Measurements from ENCODE around the gene TNFRSF4. TPM values are rescaled to one million over a fixed set of nuclear protein-coding genes. Genes with fewer than 3 reads are reported as not detected.
A peak's percentile ranks its signal among the peaks of the same experiment; 100 is the strongest.

Gene TNFRSF4
- total and polyA plus RNA-seq, 2 of the 13 experiments (the other 11 are each of a cell fraction or from before 2014, with no cell fraction given): not detected

DNA sequence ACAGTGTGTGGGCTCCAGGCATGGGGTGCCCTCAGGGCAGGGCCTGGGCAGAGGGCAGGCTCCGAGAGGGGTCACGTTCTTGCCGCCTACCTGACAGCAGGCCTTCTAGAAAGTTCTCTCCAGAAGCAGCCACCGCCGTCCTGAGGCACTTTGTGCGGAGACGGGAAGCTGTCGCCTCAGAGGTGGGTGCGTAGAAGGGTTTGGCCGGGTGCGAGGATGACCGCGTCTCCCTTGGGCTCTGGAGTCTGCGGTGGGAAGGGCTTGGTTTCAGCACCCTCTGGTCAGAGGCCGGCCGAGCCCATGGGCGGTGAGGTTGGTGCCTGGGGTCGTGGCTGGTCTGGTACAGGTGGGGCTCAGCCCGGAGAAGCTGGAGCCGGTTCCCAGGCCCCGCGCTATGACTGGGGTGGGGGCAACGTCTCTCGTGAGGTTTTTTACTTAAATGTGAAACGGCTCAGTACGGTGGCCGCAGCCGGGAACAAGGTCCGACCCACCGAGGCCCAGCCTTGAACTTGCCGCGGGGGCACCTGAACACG is 50.3 kb downstream of the TNFRSF4 start:
- H3K27ac ChIP-seq (ENCODE audit: extremely low read length, insufficient read depth, low read length): no peak overlapping the region
- POLR2A ChIA-PET: interaction anchor here (2.3 to 2.7 kb wide), 2 partner anchors 34 to 74 kb away, joined by 13 to 30 read pairs; no protein-coding TSS in a partner anchor
- CTCF ChIA-PET (ENCODE audit: low intra/inter-chr PET ratio, low total read pairs): no interaction called here

More for the DNA sequence above, 50.3 kb downstream of the TNFRSF4 start:
- intact Hi-C loops (cut with micrococcal nuclease; ENCODE audit: unreplicated experiment) (no loop called here), in situ Hi-C loops (cut with HindIII; ENCODE audit: extremely low pct_ligation_motif_present, low pct_unique_long_range_greater_than_20kb) (no loop called here)
- H3K9ac ChIP-seq (ENCODE audit: insufficient read depth, low read depth, low read length): no peak overlapping the region
- no peak for FAIRE-seq
- TF ChIP-seq GTF3A (CRISPR knock-in tag; conservative IDR thresholded peaks at IDR 0.05): no peak
- TF ChIP-seq AGO2 (optimal IDR thresholded peaks at IDR 0.05; ENCODE audit: low read depth, low read length): peak; percentile 17
- TF ChIP-seq HOXA3 (CRISPR knock-in tag; IDR thresholded peaks at IDR 0.05): peak; percentile 35; the same call in 1 of the 2 replicates
- TF ChIP-seq AFF4 (CRISPR knock-in tag; IDR thresholded peaks at IDR 0.05): no peak
- TF ChIP-seq HNRNPL (IDR thresholded peaks at IDR 0.05; ENCODE audit: low read depth, low read length): peak; percentile 8
- TF ChIP-seq, protein P1, sequence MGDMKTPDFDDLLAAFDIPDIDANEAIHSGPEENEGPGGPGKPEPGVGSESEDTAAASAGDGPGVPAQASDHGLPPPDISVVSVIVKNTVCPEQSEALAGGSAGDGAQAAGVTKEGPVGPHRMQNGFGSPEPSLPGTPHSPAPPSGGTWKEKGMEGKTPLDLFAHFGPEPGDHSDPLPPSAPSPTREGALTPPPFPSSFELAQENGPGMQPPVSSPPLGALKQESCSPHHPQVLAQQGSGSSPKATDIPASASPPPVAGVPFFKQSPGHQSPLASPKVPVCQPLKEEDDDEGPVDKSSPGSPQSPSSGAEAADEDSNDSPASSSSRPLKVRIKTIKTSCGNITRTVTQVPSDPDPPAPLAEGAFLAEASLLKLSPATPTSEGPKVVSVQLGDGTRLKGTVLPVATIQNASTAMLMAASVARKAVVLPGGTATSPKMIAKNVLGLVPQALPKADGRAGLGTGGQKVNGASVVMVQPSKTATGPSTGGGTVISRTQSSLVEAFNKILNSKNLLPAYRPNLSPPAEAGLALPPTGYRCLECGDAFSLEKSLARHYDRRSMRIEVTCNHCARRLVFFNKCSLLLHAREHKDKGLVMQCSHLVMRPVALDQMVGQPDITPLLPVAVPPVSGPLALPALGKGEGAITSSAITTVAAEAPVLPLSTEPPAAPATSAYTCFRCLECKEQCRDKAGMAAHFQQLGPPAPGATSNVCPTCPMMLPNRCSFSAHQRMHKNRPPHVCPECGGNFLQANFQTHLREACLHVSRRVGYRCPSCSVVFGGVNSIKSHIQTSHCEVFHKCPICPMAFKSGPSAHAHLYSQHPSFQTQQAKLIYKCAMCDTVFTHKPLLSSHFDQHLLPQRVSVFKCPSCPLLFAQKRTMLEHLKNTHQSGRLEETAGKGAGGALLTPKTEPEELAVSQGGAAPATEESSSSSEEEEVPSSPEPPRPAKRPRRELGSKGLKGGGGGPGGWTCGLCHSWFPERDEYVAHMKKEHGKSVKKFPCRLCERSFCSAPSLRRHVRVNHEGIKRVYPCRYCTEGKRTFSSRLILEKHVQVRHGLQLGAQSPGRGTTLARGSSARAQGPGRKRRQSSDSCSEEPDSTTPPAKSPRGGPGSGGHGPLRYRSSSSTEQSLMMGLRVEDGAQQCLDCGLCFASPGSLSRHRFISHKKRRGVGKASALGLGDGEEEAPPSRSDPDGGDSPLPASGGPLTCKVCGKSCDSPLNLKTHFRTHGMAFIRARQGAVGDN (CRISPR knock-in tag; IDR thresholded peaks at IDR 0.05): peak; percentile 43; the same call in 1 of the 2 replicates
- H3K36me3 ChIP-seq (replicated peaks in 1 of 2; ENCODE audit: control insufficient read depth in 1 of 2, insufficient read depth in 2 of 2, low read length in 2 of 2): no peaks in the 10 kb centered on the region
- H3K27me3 ChIP-seq (ENCODE audit: control insufficient read depth in 1 of 2, insufficient read depth in 2 of 2, low read length in 2 of 2): no peaks in the 10 kb centered on the region
- DNase-seq (ENCODE audit: low spot score): no peak
- no peak overlapping the region for H3K4me2 ChIP-seq (ENCODE audit: low read depth, low read length)
- BruUV-seq (replicated peaks): no TSS peak
- no peak overlapping the region for H2AFZ ChIP-seq (ENCODE audit: low read length)
- peaks cover 58% of the 10 kb centered on the region for H3K4me1 ChIP-seq (ENCODE audit: insufficient read depth, low read length)
- no peak overlapping the region for H3K4me3 ChIP-seq (replicated peaks in 1 of 3; ENCODE audit: insufficient read depth in 1 of 3, low read depth in 2 of 3, low read length in 3 of 3)
- no peaks in the 10 kb centered on the region for H4K20me1 ChIP-seq (ENCODE audit: insufficient read depth, low read length)
- no peaks in the 10 kb centered on the region for H3K9me3 ChIP-seq (ENCODE audit: low read length)
- no peaks in the 10 kb centered on the region for H3K79me2 ChIP-seq (ENCODE audit: insufficient read depth, low read length)
- no peak for ATAC-seq
- WGBS (ENCODE audit: low lambda C conversion rate): 81% methylated on average over 19 of the region's 33 CpGs
